GM19238 (cell line): ENCODE measurements around the gene RAB5A.
A peak's percentile ranks its signal among the peaks of the same experiment; 100 is the strongest.
"Not testable (repeated sequence)": the region's sequence is repeated elsewhere in the genome, so short reads cannot be mapped to it uniquely, and the experiment has no call there.

ENCODE experiments used
- DNase-seq: peaks from one replicate; pipeline ENCODE4 v3.0.0; 2011; ENCODE audit warnings: low spot score; ENCODE audit not compliant: insufficient read length

RAB5A gene

GRCh38 chr3:19947549-19948225, 790 bp downstream of the RAB5A start:
- DNase-seq: peak; percentile 10

- no peak for DNase-seq
These were observed 1.3 kb downstream of the RAB5A start for GRCh38 chr3:19948226-19948591.

- no peak for DNase-seq
These were observed 3.4 kb downstream of the RAB5A start for GRCh38 chr3:19950316-19950715.

- DNase-seq: no peak
These were observed 7.8 kb downstream of the RAB5A start for GRCh38 chr3:19954676-19955075.

GRCh38 chr3:19957354-19957753, 10.5 kb downstream of the RAB5A start:
- not testable (repeated sequence) for DNase-seq

- DNase-seq: no peak
These were observed 12.6 kb downstream of the RAB5A start for GRCh38 chr3:19959505-19959904.

GRCh38 chr3:19960696-19961095, 13.8 kb downstream of the RAB5A start:
- DNase-seq: no peak

GRCh38 chr3:19961960-19962359, 15.1 kb downstream of the RAB5A start:
- DNase-seq: no peak

GRCh38 chr3:19967208-19967607, 20.3 kb downstream of the RAB5A start:
- no peak for DNase-seq

GRCh38 chr3:19967812-19968211, 20.9 kb downstream of the RAB5A start:
- no peak for DNase-seq

GRCh38 chr3:19970327-19970726, 23.4 kb downstream of the RAB5A start:
- DNase-seq: no peak

- no peak for DNase-seq
These were observed 25.2 kb downstream of the RAB5A start for GRCh38 chr3:19972054-19972453.

- DNase-seq: not testable (repeated sequence)
These were observed 42.0 kb downstream of the RAB5A start for GRCh38 chr3:19988904-19989303.

- no peak for DNase-seq
These were observed 47.9 kb downstream of the RAB5A start for GRCh38 chr3:19994796-19995195.

GRCh38 chr3:19997502-19997901, 50.6 kb downstream of the RAB5A start:
- DNase-seq: no peak

GRCh38 chr3:20001932-20002331, 55.0 kb downstream of the RAB5A start:
- DNase-seq: no peak

- no peak for DNase-seq
These were observed 61.1 kb downstream of the RAB5A start for GRCh38 chr3:20007960-20008359.

GRCh38 chr3:20008646-20009045, 61.7 kb downstream of the RAB5A start:
- DNase-seq: no peak

- no peak for DNase-seq
These were observed 65.3 kb downstream of the RAB5A start, which contains the start of gene PP2D1 for GRCh38 chr3:20012164-20012563. Gene PP2D1 (minus strand): TSS chr3:20012264. CDS start chr3:20012072, 192 bp downstream.

GRCh38 chr3:20013396-20013795, 66.5 kb downstream of the RAB5A start:
- DNase-seq: no peak

- DNase-seq: no peak
These were observed 68.6 kb downstream of the RAB5A start for GRCh38 chr3:20015525-20015924.

GRCh38 chr3:20016076-20016475, 69.2 kb downstream of the RAB5A start:
- DNase-seq: not testable (repeated sequence)

GRCh38 chr3:20022954-20023622, 76.2 kb downstream of the RAB5A start:
- DNase-seq: no peak
